HEK293 (cell line): ENCODE data around the gene BIN1.

Experiments
- CTCF ChIA-PET: fragments of 350-600 bp; formaldehyde crosslinking; extraction: SDS; loops from one replicate; lab custom pipeline; 2021; ENCODE audit warnings: antibody characterized with exemption; lab: Yijun Ruan, JAX
- POLR2A ChIA-PET: fragments of 300-600 bp; formaldehyde crosslinking; extraction: SDS; loops from one replicate; lab custom pipeline; 2020; ENCODE audit warnings: antibody characterized with exemption, inconsistent platforms; lab: Yijun Ruan, JAX
- H3K27ac ChIP-seq: fragments of 200-500 bp; sonication (Bioruptor generic); 2 replicates; pipeline ENCODE4 v1.5.1; 2014; ENCODE audit warnings: low read depth, low read length, control low read depth, inconsistent platforms; ENCODE audit errors: extremely low read depth
- H3K36me3 ChIP-seq, 2 experiments: fragments of 200-500 bp in 1 of 2; sonication (Bioruptor generic) in 1 of 2; 1 replicate in 1 of 2; 2 replicates in 1 of 2; pipeline ENCODE4 v1.5.1; 2014 to 2017; ENCODE audit warnings: inconsistent platforms in 2 of 2, low read length in 2 of 2; ENCODE audit not compliant: control insufficient read depth in 2 of 2, insufficient read depth in 1 of 2
- H3K4me1 ChIP-seq: fragments of 200-500 bp; sonication (Bioruptor generic); 2 replicates; pipeline ENCODE4 v1.5.1; 2014; ENCODE audit warnings: mild to moderate bottlenecking, low read length, inconsistent platforms; ENCODE audit not compliant: control insufficient read depth, insufficient read depth
- H3K4me3 ChIP-seq: 2 replicates; pipeline ENCODE4 v1.5.1; 2011; ENCODE audit warnings: low read depth, mild to moderate bottlenecking, control low read depth, low read length, moderate library complexity
- H3K9me3 ChIP-seq: fragments of 200-500 bp; sonication (Bioruptor generic); 2 replicates; pipeline ENCODE4 v1.5.1; 2014; ENCODE audit warnings: low read depth, low read length, inconsistent platforms; ENCODE audit not compliant: control insufficient read depth, insufficient read depth
- ATF2 ChIP-seq: fragments of 450-650 bp; formaldehyde crosslinking; IDR thresholded peaks from 2 replicates; pipeline ENCODE4 v1.5.1; 2016; ENCODE audit warnings: missing biosample characterization, missing genetic modification characterization, low read depth
- KLF1 ChIP-seq: fragments of 450-650 bp; formaldehyde crosslinking; IDR thresholded peaks from 2 replicates; pipeline ENCODE4 v1.5.1; 2016; ENCODE audit warnings: missing biosample characterization, missing genetic modification characterization
- REPIN1 ChIP-seq: fragments of 450-650 bp; formaldehyde crosslinking; IDR thresholded peaks from 2 replicates; pipeline ENCODE4 v1.5.1; 2017; ENCODE audit warnings: missing biosample characterization, missing genetic modification characterization, low read depth
- SCRT2 ChIP-seq: fragments of 450-650 bp; formaldehyde crosslinking; IDR thresholded peaks from 2 replicates; pipeline ENCODE4 v1.5.1; 2016; ENCODE audit warnings: missing biosample characterization, missing genetic modification characterization
- TCF7L2 ChIP-seq: IDR thresholded peaks from 2 replicates; pipeline ENCODE4 v1.6.1; 2011; ENCODE audit warnings: low read depth, mild to moderate bottlenecking, inconsistent platforms, low read length, moderate library complexity, borderline replicate concordance
- ZBTB7A ChIP-seq: fragments of 450-650 bp; formaldehyde crosslinking; IDR thresholded peaks from 2 replicates; pipeline ENCODE4 v1.5.1; 2016; ENCODE audit warnings: low read depth, missing biosample characterization, missing genetic modification characterization
- ZNF211 ChIP-seq: fragments of 450-650 bp; formaldehyde crosslinking; IDR thresholded peaks from 2 replicates; pipeline ENCODE4 v1.5.1; 2016; ENCODE audit warnings: low read depth, missing biosample characterization, missing genetic modification characterization
- ZNF324 ChIP-seq: fragments of 450-650 bp; formaldehyde crosslinking; IDR thresholded peaks from 2 replicates; pipeline ENCODE4 v1.5.1; 2016; ENCODE audit warnings: missing biosample characterization, missing genetic modification characterization
- ZNF350 ChIP-seq: fragments of 450-650 bp; formaldehyde crosslinking; IDR thresholded peaks from 2 replicates; pipeline ENCODE4 v1.5.0; 2017; ENCODE audit warnings: missing biosample characterization, mild to moderate bottlenecking, missing genetic modification characterization
- ZNF394 ChIP-seq: fragments of 450-650 bp; formaldehyde crosslinking; IDR thresholded peaks from 2 replicates; pipeline ENCODE4 v1.5.1; 2016; ENCODE audit warnings: missing biosample characterization, missing genetic modification characterization, mild to moderate bottlenecking, moderate library complexity, borderline replicate concordance
- ZNF416 ChIP-seq: fragments of 450-650 bp; formaldehyde crosslinking; IDR thresholded peaks from 2 replicates; pipeline ENCODE4 v1.5.1; 2016; ENCODE audit warnings: missing biosample characterization, missing genetic modification characterization
- ZNF521 ChIP-seq: fragments of 450-650 bp; formaldehyde crosslinking; IDR thresholded peaks from 2 replicates; pipeline ENCODE4 v1.5.1; 2017; ENCODE audit warnings: missing biosample characterization, mild to moderate bottlenecking, missing genetic modification characterization
- ZNF555 ChIP-seq: fragments of 450-650 bp; formaldehyde crosslinking; conservative IDR thresholded peaks from 2 replicates; pipeline ENCODE4 v1.5.1; 2017; ENCODE audit warnings: missing biosample characterization, mild to moderate bottlenecking, missing genetic modification characterization, inconsistent platforms
- ZNF560 ChIP-seq: fragments of 450-650 bp; formaldehyde crosslinking; IDR thresholded peaks from 2 replicates; pipeline ENCODE4 v1.5.1; 2017; ENCODE audit warnings: missing biosample characterization, missing genetic modification characterization, borderline replicate concordance
- ZNF600 ChIP-seq: fragments of 450-650 bp; formaldehyde crosslinking; IDR thresholded peaks from 2 replicates; pipeline ENCODE4 v1.5.1; 2016; ENCODE audit warnings: missing biosample characterization, missing genetic modification characterization
- ZNF621 ChIP-seq: fragments of 450-650 bp; formaldehyde crosslinking; IDR thresholded peaks from 2 replicates; pipeline ENCODE4 v1.5.1; 2017; ENCODE audit warnings: missing biosample characterization, missing genetic modification characterization
- ZNF626 ChIP-seq: fragments of 450-650 bp; sonication (Bioruptor Pico); formaldehyde crosslinking; IDR thresholded peaks from 2 replicates; pipeline ENCODE4 v1.5.1; 2018; ENCODE audit warnings: missing biosample characterization, missing genetic modification characterization, inconsistent platforms
- ZNF670 ChIP-seq: fragments of 450-650 bp; formaldehyde crosslinking; IDR thresholded peaks from 2 replicates; pipeline ENCODE4 v1.5.1; 2016; ENCODE audit warnings: missing biosample characterization, missing genetic modification characterization, low read depth
- ZNF692 ChIP-seq: fragments of 450-650 bp; formaldehyde crosslinking; IDR thresholded peaks from 2 replicates; pipeline ENCODE4 v1.5.1; 2016; ENCODE audit warnings: missing biosample characterization, missing genetic modification characterization
- ZNF747 ChIP-seq: fragments of 450-650 bp; formaldehyde crosslinking; IDR thresholded peaks from 2 replicates; pipeline ENCODE4 v1.5.1; 2016; ENCODE audit warnings: missing biosample characterization, missing genetic modification characterization
- ZNF791 ChIP-seq: fragments of 450-650 bp; formaldehyde crosslinking; IDR thresholded peaks from 2 replicates; pipeline ENCODE4 v1.5.1; 2016; ENCODE audit warnings: missing biosample characterization, missing genetic modification characterization
- ZNF830 ChIP-seq: fragments of 450-650 bp; IDR thresholded peaks from 2 replicates; pipeline ENCODE4 v1.5.0; 2018; ENCODE audit warnings: missing biosample characterization, missing genetic modification characterization, low read depth, mild to moderate bottlenecking, moderate library complexity
- ZSCAN16 ChIP-seq: fragments of 450-650 bp; formaldehyde crosslinking; IDR thresholded peaks from 2 replicates; pipeline ENCODE4 v1.5.1; 2016; ENCODE audit warnings: missing biosample characterization, missing genetic modification characterization
- ZSCAN5A ChIP-seq: fragments of 450-650 bp; formaldehyde crosslinking; IDR thresholded peaks from 2 replicates; pipeline ENCODE4 v1.5.1; 2016; ENCODE audit warnings: missing biosample characterization, missing genetic modification characterization
- TF ChIP-seq, protein P1 (sequence below): fragments of 450-650 bp; formaldehyde crosslinking; IDR thresholded peaks from 2 replicates; pipeline ENCODE4 v1.5.1; 2017; ENCODE audit warnings: missing biosample characterization, missing genetic modification characterization
- TF ChIP-seq, protein P2 (sequence below): fragments of 450-650 bp; formaldehyde crosslinking; IDR thresholded peaks from 2 replicates; pipeline ENCODE4 v1.5.1; 2016; ENCODE audit warnings: missing biosample characterization, missing genetic modification characterization

BIN1 gene

GRCh38 chr2:127055786-127056076 is 51.2 kb downstream of the BIN1 start:
- no peaks in the 10 kb centered on the region for H3K9me3 ChIP-seq
- H3K4me3 ChIP-seq, result no peak overlapping the region
- CTCF ChIA-PET, result no interaction called here
- no peak overlapping the region for H3K27ac ChIP-seq
- no peaks in the 10 kb centered on the region for H3K36me3 ChIP-seq
- POLR2A ChIA-PET, result no interaction called here
- no peak for TF ChIP-seq TCF7L2
- TF ChIP-seq ZNF621 (tag by site-specific recombination), result no peak
- TF ChIP-seq ZNF324 (tag by site-specific recombination), result no peak
- TF ChIP-seq REPIN1, result no peak
- no peak for TF ChIP-seq KLF1 (tag by site-specific recombination)
- no peak for TF ChIP-seq ZNF626 (tag by site-specific recombination)
- TF ChIP-seq ZSCAN16 (tag by site-specific recombination), result no peak
- TF ChIP-seq, protein P1, sequence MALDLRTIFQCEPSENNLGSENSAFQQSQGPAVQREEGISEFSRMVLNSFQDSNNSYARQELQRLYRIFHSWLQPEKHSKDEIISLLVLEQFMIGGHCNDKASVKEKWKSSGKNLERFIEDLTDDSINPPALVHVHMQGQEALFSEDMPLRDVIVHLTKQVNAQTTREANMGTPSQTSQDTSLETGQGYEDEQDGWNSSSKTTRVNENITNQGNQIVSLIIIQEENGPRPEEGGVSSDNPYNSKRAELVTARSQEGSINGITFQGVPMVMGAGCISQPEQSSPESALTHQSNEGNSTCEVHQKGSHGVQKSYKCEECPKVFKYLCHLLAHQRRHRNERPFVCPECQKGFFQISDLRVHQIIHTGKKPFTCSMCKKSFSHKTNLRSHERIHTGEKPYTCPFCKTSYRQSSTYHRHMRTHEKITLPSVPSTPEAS (tag by site-specific recombination), result no peak
- no peaks in the 10 kb centered on the region for H3K4me1 ChIP-seq

DNA sequence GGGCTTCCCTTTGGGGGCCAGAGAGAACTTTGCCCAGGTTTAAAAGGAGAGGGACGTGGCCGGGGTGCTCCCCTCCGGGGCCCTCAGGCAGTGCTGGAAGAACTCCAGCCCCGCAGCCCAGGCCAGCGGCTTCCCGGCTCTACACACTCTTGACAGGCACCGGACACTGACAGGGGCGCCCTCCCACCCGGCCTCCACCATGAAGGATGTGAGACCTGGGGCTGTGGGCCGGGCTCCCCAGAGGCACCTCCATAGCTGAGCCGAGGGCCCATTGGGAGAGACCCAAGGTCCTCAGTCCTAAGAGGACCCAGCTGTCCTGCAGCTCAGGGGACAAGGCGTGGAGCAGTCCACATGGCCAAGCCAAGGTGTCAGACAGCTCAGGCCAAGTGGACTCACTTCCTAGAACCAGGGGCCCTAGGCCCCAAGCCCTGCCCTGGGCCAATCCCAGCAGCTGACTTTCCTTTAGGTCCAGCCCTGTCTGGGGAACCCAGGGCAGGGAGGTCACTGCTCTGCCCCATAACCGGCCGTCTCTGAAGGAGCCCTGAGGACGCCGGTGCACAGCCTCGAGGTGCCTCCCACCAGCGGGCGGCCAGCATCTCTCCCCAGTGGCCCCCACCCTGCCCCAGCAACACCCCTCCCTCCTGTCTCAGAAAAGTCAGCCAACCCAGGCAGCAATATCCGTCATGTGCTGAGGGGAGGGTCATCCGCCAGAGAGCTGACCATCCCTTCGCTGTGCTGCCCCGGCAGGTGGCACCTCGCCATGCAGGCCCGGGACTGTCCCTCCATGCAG is 51.8 kb downstream of the BIN1 start:
- Histone ChIP-seq H3K9me3 (no peaks in the 10 kb centered on the region), H3K27ac (no peak overlapping the region), H3K4me1 (no peaks in the 10 kb centered on the region), H3K4me3 (no peak overlapping the region), H3K36me3 (no peaks in the 10 kb centered on the region)
- CTCF ChIA-PET, result interaction anchor here (0.6 kb wide), 1 partner anchor 277 kb away, joined by 3 read pairs; no protein-coding TSS in a partner anchor
- POLR2A ChIA-PET, result no interaction called here
- TF ChIP-seq ZBTB7A (tag by site-specific recombination) (no peak), ZNF416 (tag by site-specific recombination) (no peak), ZNF692 (no peak), ZNF555 (tag by site-specific recombination) (no peak), ZNF600 (tag by site-specific recombination) (no peak), ZNF747 (tag by site-specific recombination) (no peak), ZNF830 (tag by site-specific recombination) (no peak), ZNF350 (tag by site-specific recombination) (no peak), ZNF791 (tag by site-specific recombination) (no peak), ZNF211 (tag by site-specific recombination) (no peak), ZNF670 (tag by site-specific recombination) (no peak)

GRCh38 chr2:127054604-127054930 is 52.4 kb downstream of the BIN1 start:
- H3K27ac ChIP-seq, result no peak overlapping the region
- H3K36me3 ChIP-seq, result no peaks in the 10 kb centered on the region
- ChIA-PET POLR2A (no interaction called here), CTCF (interaction anchor here (0.6 to 0.7 kb wide), 2 partner anchors 277 to 547 kb away, joined by 3 read pairs; no protein-coding TSS in a partner anchor)
- no peak overlapping the region for H3K4me3 ChIP-seq
- H3K9me3 ChIP-seq, result no peaks in the 10 kb centered on the region
- H3K4me1 ChIP-seq, result no peaks in the 10 kb centered on the region
- TF ChIP-seq ZNF394 (no peak), ATF2 (tag by site-specific recombination) (no peak), SCRT2 (tag by site-specific recombination) (no peak), ZNF560 (tag by site-specific recombination) (no peak), ZSCAN5A (tag by site-specific recombination) (no peak), ZNF521 (tag by site-specific recombination) (no peak)
- TF ChIP-seq, protein P2, sequence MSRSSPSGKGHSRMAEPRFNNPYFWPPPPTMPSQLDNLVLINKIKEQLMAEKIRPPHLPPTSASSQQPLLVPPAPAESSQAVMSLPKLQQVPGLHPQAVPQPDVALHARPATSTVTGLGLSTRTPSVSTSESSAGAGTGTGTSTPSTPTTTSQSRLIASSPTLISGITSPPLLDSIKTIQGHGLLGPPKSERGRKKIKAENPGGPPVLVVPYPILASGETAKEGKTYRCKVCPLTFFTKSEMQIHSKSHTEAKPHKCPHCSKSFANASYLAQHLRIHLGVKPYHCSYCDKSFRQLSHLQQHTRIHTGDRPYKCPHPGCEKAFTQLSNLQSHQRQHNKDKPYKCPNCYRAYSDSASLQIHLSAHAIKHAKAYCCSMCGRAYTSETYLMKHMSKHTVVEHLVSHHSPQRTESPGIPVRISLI (tag by site-specific recombination), result no peak
